GM23338 (cell line): ENCODE measurements around the gene NTN3. TPM values are rescaled to one million over a fixed set of nuclear protein-coding genes. Genes with fewer than 3 reads are reported as not detected.

Experiments used
- ATAC-seq: fragments of 200-7000 bp; cut with Tn5 transposase; 3 replicates; pipeline ENCODE4 v1.9.1; 2020
- DNase-seq: peaks from one replicate; pipeline ENCODE4 v3.0.0-alpha.2; 2015; ENCODE audit warnings: low spot score
- H2AFZ ChIP-seq: fragments of 200-600 bp; sonication (generic); 2 replicates; pipeline ENCODE4 v1.8.0; 2016; ENCODE audit warnings: antibody characterized with exemption, mild to moderate bottlenecking, moderate library complexity
- H3F3A ChIP-seq: fragments of 200-600 bp; sonication (generic); replicated peaks from 2 replicates; pipeline ENCODE4 v1.8.0; 2017; ENCODE audit warnings: antibody characterized with exemption, mixed run types, low read depth
- H3K27ac ChIP-seq: fragments of 200-600 bp; sonication (generic); 2 replicates; pipeline ENCODE4 v1.6.1; 2016; ENCODE audit warnings: low read depth
- H3K27me3 ChIP-seq: fragments of 200-600 bp; sonication (generic); 2 replicates; pipeline ENCODE4 v1.8.0; 2016; ENCODE audit warnings: mild to moderate bottlenecking, mixed run types, moderate library complexity; ENCODE audit not compliant: insufficient read depth
- H3K36me3 ChIP-seq: fragments of 200-600 bp; sonication (generic); 2 replicates; pipeline ENCODE4 v1.8.0; 2016; ENCODE audit warnings: mild to moderate bottlenecking; ENCODE audit not compliant: insufficient read depth
- H3K4me1 ChIP-seq: fragments of 200-600 bp; sonication (generic); 2 replicates; pipeline ENCODE4 v1.8.0; 2016; ENCODE audit warnings: mild to moderate bottlenecking, moderate library complexity; ENCODE audit not compliant: insufficient read depth
- H3K4me2 ChIP-seq: fragments of 200-600 bp; sonication (generic); 2 replicates; pipeline ENCODE4 v1.7.1; 2017; ENCODE audit warnings: mixed run types
- H3K4me3 ChIP-seq: fragments of 200-600 bp; sonication (generic); 2 replicates; pipeline ENCODE4 v1.6.1; 2016; ENCODE audit warnings: mixed run types
- H3K79me2 ChIP-seq: fragments of 200-600 bp; sonication (generic); replicated peaks from 2 replicates; pipeline ENCODE4 v1.8.0; 2017; ENCODE audit warnings: mild to moderate bottlenecking; ENCODE audit not compliant: insufficient read depth
- H3K9me2 ChIP-seq: fragments of 200-600 bp; sonication (generic); 2 replicates; pipeline ENCODE4 v1.8.0; 2017; ENCODE audit not compliant: insufficient read depth
- H4K20me1 ChIP-seq: fragments of 200-600 bp; sonication (generic); replicated peaks from 2 replicates; pipeline ENCODE4 v1.8.0; 2017; ENCODE audit warnings: mild to moderate bottlenecking; ENCODE audit not compliant: insufficient read depth
- H3K27ac Mint-ChIP-seq: 2 replicates; pipeline ENCODE4 v1.8.0; 2020; ENCODE audit warnings: inconsistent platforms, mild to moderate bottlenecking, moderate library complexity, mixed read lengths
- H3K27me3 Mint-ChIP-seq: 3 replicates; pipeline ENCODE4 v1.8.0; 2022; ENCODE audit warnings: low read depth, mild to moderate bottlenecking, moderate library complexity, mixed read lengths, inconsistent platforms; ENCODE audit not compliant: insufficient read depth, poor library complexity
- H3K36me3 Mint-ChIP-seq: 3 replicates; pipeline ENCODE4 v1.8.0; 2021; ENCODE audit warnings: low read depth, mild to moderate bottlenecking, inconsistent platforms, moderate library complexity, mixed read lengths
- H3K4me1 Mint-ChIP-seq: 3 replicates; pipeline ENCODE4 v1.8.0; 2020; ENCODE audit warnings: mild to moderate bottlenecking, inconsistent platforms, mixed read lengths
- H3K4me3 Mint-ChIP-seq: 3 replicates; pipeline ENCODE4 v1.8.0; 2021; ENCODE audit warnings: moderate library complexity, mild to moderate bottlenecking, inconsistent platforms, mixed read lengths
- H3K9me3 Mint-ChIP-seq: 3 replicates; pipeline ENCODE4 v1.8.0; 2020; ENCODE audit warnings: moderate library complexity, mild to moderate bottlenecking, inconsistent platforms, mixed read lengths
- CREB1 ChIP-seq: fragments of 250-450 bp; sonication (Bioruptor Pico); IDR thresholded peaks from 2 replicates; pipeline ENCODE4 v1.5.0; 2020; ENCODE audit warnings: low read depth, mild to moderate bottlenecking, moderate library complexity
- ETS1 ChIP-seq: IDR thresholded peaks from 2 replicates; pipeline ENCODE4 v1.6.1; 2016; ENCODE audit warnings: antibody characterized with exemption
- EZH2phosphoT487 ChIP-seq: fragments of 200-600 bp; sonication (generic); IDR thresholded peaks from one replicate; pipeline ENCODE4 v1.8.1; 2018; ENCODE audit warnings: antibody characterized with exemption; ENCODE audit not compliant: unreplicated experiment
- STAT1 ChIP-seq: IDR thresholded peaks from one replicate; pipeline ENCODE4 v1.6.1; 2016; ENCODE audit warnings: antibody characterized with exemption; ENCODE audit not compliant: unreplicated experiment
- ZNF331 ChIP-seq: fragments of 250-450 bp; sonication (Bioruptor Pico); IDR thresholded peaks from 2 replicates; pipeline ENCODE4 v1.5.0; 2020; ENCODE audit warnings: low read depth, mild to moderate bottlenecking, moderate library complexity
- ZNF462 ChIP-seq: fragments of 250-450 bp; sonication (Bioruptor Pico); IDR thresholded peaks from 2 replicates; pipeline ENCODE4 v1.5.0; 2020; ENCODE audit warnings: mild to moderate bottlenecking, moderate library complexity
- polyA plus RNA-seq: library from polyadenylated mRNA; unstranded; fragments of >200 nt; fragmentation: Nextera tagmentation; extraction: Ambion mirVana; gene quantifications from 2 replicates; pipeline ENCODE4 v1.2.1, GENCODE V29; 2016
- total RNA-seq: library from RNA; depleted of rRNA; stranded (reverse); fragments of >200 nt; shearing (Covaris generic); gene quantifications from 2 replicates; pipeline ENCODE4 v1.2.3, GENCODE V29; 2014

The NTN3 gene
- total and polyA plus RNA-seq, 2 experiments from 2014 or later: 0.10 to 1.7 TPM

- TF ChIP-seq ZNF462: no peak
Measured at GRCh38 chr16:2470603-2471015, 488 bp upstream of the NTN3 start (continued).

GRCh38 chr16:2471653-2472487 lies 773 bp downstream of the NTN3 start:
- Mint-ChIP-seq H3K9me3 (no peaks in the 10 kb centered on the region), H3K4me1 (peaks cover 23% of the 10 kb centered on the region), H3K36me3 (no peaks in the 10 kb centered on the region; the same call in 1 of the 3 replicates), H3K27me3 (peaks cover 60% of the 10 kb centered on the region), H3K27ac (no peak overlapping the region), H3K4me3 (peak overlapping the region; percentile 38; the same call in 1 of the 3 replicates)
- DNase-seq (peak; percentile 44), ATAC-seq (peak; percentile 0; the same call in 2 of the 3 replicates)
- Histone ChIP-seq H3K27me3 (peaks cover 76% of the 10 kb centered on the region), H4K20me1 (peaks cover 12% of the 10 kb centered on the region), H3K9me2 (no peaks in the 10 kb centered on the region), H3F3A (peaks cover 19% of the 10 kb centered on the region), H3K79me2 (peaks cover 6% of the 10 kb centered on the region), H3K27ac (no peak overlapping the region), H3K4me2 (peak overlapping the region; percentile 78), H2AFZ (no peak overlapping the region), H3K4me1 (peaks cover 23% of the 10 kb centered on the region), H3K4me3 (peak overlapping the region; percentile 54), H3K36me3 (no peaks in the 10 kb centered on the region)
- no peak for TF ChIP-seq CREB1 (CRISPR knock-in tag)
- TF ChIP-seq ETS1: no peak
- no peak for TF ChIP-seq STAT1
- TF ChIP-seq ZNF331 (CRISPR knock-in tag): no peak
- no peak for TF ChIP-seq ZNF462
- no peak for TF ChIP-seq EZH2phosphoT487
